ENCODE data around the gene FGGY. TPM values are rescaled to one million over a fixed set of nuclear protein-coding genes. Genes with fewer than 3 reads are reported as not detected.
A peak's percentile ranks its signal among the peaks of the same experiment; 100 is the strongest.
"Not testable (repeated sequence)": the region's sequence is repeated elsewhere in the genome, so short reads cannot be mapped to it uniquely, and the experiment has no call there.

Gene FGGY
- total RNA-seq, 2 donors from 2014 or later, result 12.2 to 17.4 TPM

- Histone ChIP-seq H3K27ac (peak overlapping the region in 3 of 4 donors; percentile 32 to 50 (median 38)), H3K27me3 (no peaks in the 10 kb centered on the region), H3K9me3 (peaks cover 0 to 12% (median 0%) of the 10 kb centered on the region in 3 donors), H3K4me3 (no peak overlapping the region), H3K4me1 (peaks cover 7% of the 10 kb centered on the region), H3K36me3 (replicated peaks in 1 of 2; ENCODE audit: insufficient read depth in 1 of 2, low read depth in 2 of 2) (no peaks in the 10 kb centered on the region)
- ATAC-seq (peak; percentile 83), DNase-seq (peak in 3 of 4 donors; percentile 45 to 64 (median 47))
- TF ChIP-seq, protein P1, sequence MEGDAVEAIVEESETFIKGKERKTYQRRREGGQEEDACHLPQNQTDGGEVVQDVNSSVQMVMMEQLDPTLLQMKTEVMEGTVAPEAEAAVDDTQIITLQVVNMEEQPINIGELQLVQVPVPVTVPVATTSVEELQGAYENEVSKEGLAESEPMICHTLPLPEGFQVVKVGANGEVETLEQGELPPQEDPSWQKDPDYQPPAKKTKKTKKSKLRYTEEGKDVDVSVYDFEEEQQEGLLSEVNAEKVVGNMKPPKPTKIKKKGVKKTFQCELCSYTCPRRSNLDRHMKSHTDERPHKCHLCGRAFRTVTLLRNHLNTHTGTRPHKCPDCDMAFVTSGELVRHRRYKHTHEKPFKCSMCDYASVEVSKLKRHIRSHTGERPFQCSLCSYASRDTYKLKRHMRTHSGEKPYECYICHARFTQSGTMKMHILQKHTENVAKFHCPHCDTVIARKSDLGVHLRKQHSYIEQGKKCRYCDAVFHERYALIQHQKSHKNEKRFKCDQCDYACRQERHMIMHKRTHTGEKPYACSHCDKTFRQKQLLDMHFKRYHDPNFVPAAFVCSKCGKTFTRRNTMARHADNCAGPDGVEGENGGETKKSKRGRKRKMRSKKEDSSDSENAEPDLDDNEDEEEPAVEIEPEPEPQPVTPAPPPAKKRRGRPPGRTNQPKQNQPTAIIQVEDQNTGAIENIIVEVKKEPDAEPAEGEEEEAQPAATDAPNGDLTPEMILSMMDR (IDR thresholded peaks at IDR 0.05), result no peak
- TF ChIP-seq POLR2A (IDR thresholded peaks at IDR 0.05), result no peak
- WGBS, 2 donors, result 54 to 62% methylated on average over 8 of the region's 8 CpGs
- intact Hi-C loops (cut with DNase I), result no loop called here
These were observed 260.1 kb downstream of the FGGY start for GRCh38 chr1:59556802-59557548.

- no peaks in the 10 kb centered on the region for H3K36me3 ChIP-seq (replicated peaks in 1 of 2; ENCODE audit: insufficient read depth in 1 of 2, low read depth in 2 of 2)
- intact Hi-C loops (cut with DNase I), result no loop called here
- no peak overlapping the region for H3K4me3 ChIP-seq
- DNase-seq (no peak), ATAC-seq (no peak)
- peak overlapping the region in 2 of 4 donors; percentile 38 to 50 for H3K27ac ChIP-seq
- 75 to 91% methylated on average over 1 of the region's 1 CpG for WGBS, 2 donors
- H3K4me1 ChIP-seq, result peaks cover 7% of the 10 kb centered on the region
- H3K27me3 ChIP-seq, result no peaks in the 10 kb centered on the region
- TF ChIP-seq, protein P1 (IDR thresholded peaks at IDR 0.05), result no peak
- no peak for TF ChIP-seq POLR2A (IDR thresholded peaks at IDR 0.05)
- peaks cover 0 to 12% (median 0%) of the 10 kb centered on the region in 3 donors for H3K9me3 ChIP-seq
These were observed 260.6 kb downstream of the FGGY start for GRCh38 chr1:59557549-59557885.

DNA sequence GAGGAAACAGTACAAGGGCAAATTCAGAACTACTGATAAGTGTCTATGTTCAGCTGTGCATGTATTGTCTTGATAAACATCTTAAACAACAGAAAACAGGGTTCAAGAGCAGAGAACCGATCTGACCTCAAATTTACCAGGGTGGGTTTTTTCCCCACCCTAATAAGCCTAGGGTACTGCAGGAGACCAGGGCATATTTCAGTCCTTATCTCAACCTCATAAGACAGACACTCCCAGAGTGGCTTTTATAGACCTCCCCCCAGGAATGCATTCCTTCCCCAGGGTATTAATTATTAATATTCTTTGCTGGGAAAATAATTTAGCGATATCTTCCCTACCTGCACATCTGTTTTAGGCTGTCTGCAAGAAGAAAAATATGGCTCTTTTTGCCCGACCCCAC lies 261.7 kb downstream of the FGGY start:
- H3K9me3 ChIP-seq, result peaks cover 0 to 12% (median 0%) of the 10 kb centered on the region in 3 donors
- H3K27ac ChIP-seq; ATAC-seq; H3K4me1 ChIP-seq; H3K36me3 ChIP-seq (replicated peaks in 1 of 2; ENCODE audit: insufficient read depth in 1 of 2, low read depth in 2 of 2); H3K4me3 ChIP-seq; intact Hi-C loops (cut with DNase I); H3K27me3 ChIP-seq; DNase-seq: not testable (repeated sequence)
- WGBS, 2 donors, result 85 to 90% methylated on average over 3 of the region's 3 CpGs

- H3K9me3 ChIP-seq, result peaks cover 0 to 12% (median 0%) of the 10 kb centered on the region in 3 donors
- no peak overlapping the region for H3K4me3 ChIP-seq
- ATAC-seq (no peak), DNase-seq (no peak)
- intact Hi-C loops (cut with DNase I), result no loop called here
- 95 to 97% methylated on average over 6 of the region's 6 CpGs for WGBS, 2 donors
- no peaks in the 10 kb centered on the region for H3K27me3 ChIP-seq
- H3K4me1 ChIP-seq, result no peaks in the 10 kb centered on the region
- no peaks in the 10 kb centered on the region for H3K36me3 ChIP-seq (replicated peaks in 1 of 2; ENCODE audit: insufficient read depth in 1 of 2, low read depth in 2 of 2)
- no peak overlapping the region for H3K27ac ChIP-seq
- TF ChIP-seq POLR2A (IDR thresholded peaks at IDR 0.05), result no peak
- TF ChIP-seq, protein P1 (IDR thresholded peaks at IDR 0.05), result no peak
These were observed 264.0 kb downstream of the FGGY start for GRCh38 chr1:59560807-59561450.

DNA sequence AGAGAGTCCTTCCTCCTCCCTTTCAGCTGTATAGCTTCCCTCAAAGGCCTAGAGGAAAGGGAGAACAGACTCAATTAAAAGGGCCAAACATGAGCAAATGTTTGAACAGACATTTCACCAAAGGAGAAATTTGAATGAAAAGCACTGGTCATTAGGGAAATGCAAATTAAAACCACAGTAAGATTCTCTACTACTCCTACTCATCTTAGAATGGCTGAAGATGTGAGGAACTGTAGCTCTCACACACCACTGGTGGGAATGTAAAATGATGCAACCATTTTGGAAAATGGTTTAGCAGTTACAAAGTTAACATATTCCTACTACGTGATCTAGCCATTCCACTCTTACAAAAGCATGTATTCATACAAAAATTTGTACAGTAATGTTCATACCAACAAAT lies 264.9 kb downstream of the FGGY start:
- DNase-seq, result no peak
- H3K36me3 ChIP-seq (replicated peaks in 1 of 2; ENCODE audit: insufficient read depth in 1 of 2, low read depth in 2 of 2), result no peaks in the 10 kb centered on the region
- no peaks in the 10 kb centered on the region for H3K4me1 ChIP-seq
- no peak for ATAC-seq
- intact Hi-C loops (cut with DNase I), result no loop called here
- no peaks in the 10 kb centered on the region for H3K27me3 ChIP-seq
- TF ChIP-seq, protein P1 (IDR thresholded peaks at IDR 0.05), result no peak
- no peak for TF ChIP-seq POLR2A (IDR thresholded peaks at IDR 0.05)
- H3K9me3 ChIP-seq, result peaks cover 0 to 12% (median 0%) of the 10 kb centered on the region in 3 donors
- no peak overlapping the region for H3K27ac ChIP-seq
- WGBS, 2 donors, result 94 to 96% methylated on average over 1 of the region's 1 CpG
- no peak overlapping the region for H3K4me3 ChIP-seq

All from body of pancreas (tissue), 4 donors.